Mucosa of rectum (tissue), 2 donors: ENCODE results near the gene RRP36.
A peak's percentile ranks its signal among the peaks of the same experiment; 100 is the strongest.

Experiments used
- H3K27ac ChIP-seq, 2 donors: one replicate each; pipeline ENCODE4 v1.7.0; 2013; ENCODE audit warnings: inconsistent platforms in 2 of 2, low read depth in 2 of 2, low read length in 2 of 2
- H3K27me3 ChIP-seq, 2 donors: one replicate each; pipeline ENCODE4 v1.7.0; 2013; ENCODE audit warnings: low read length in 2 of 2; ENCODE audit not compliant: control insufficient read depth in 2 of 2, insufficient read depth in 2 of 2
- H3K36me3 ChIP-seq, 2 donors: one replicate each; pipeline ENCODE4 v1.7.0; 2013; ENCODE audit warnings: low read length in 2 of 2; ENCODE audit not compliant: control insufficient read depth in 2 of 2, insufficient read depth in 2 of 2
- H3K4me1 ChIP-seq, 2 donors: one replicate each; pipeline ENCODE4 v1.7.0; 2013; ENCODE audit warnings: low read length in 2 of 2, mild to moderate bottlenecking in 1 of 2; ENCODE audit not compliant: control insufficient read depth in 2 of 2, insufficient read depth in 2 of 2
- H3K4me3 ChIP-seq, 2 donors: one replicate each; pipeline ENCODE4 v1.7.0; 2013; ENCODE audit warnings: low read length in 2 of 2
- H3K9ac ChIP-seq, 2 donors: one replicate each; pipeline ENCODE4 v1.7.0; 2013; ENCODE audit warnings: low read length in 2 of 2, low read depth in 1 of 2, mild to moderate bottlenecking in 1 of 2
- H3K9me3 ChIP-seq, 2 donors: one replicate each; pipeline ENCODE4 v1.7.0; 2013; ENCODE audit warnings: low read length in 2 of 2; ENCODE audit not compliant: control insufficient read depth in 2 of 2
- donor health status: healthy.
- donor health status: Normal muscosa, but diverticular disease.

The RRP36 gene

DNA sequence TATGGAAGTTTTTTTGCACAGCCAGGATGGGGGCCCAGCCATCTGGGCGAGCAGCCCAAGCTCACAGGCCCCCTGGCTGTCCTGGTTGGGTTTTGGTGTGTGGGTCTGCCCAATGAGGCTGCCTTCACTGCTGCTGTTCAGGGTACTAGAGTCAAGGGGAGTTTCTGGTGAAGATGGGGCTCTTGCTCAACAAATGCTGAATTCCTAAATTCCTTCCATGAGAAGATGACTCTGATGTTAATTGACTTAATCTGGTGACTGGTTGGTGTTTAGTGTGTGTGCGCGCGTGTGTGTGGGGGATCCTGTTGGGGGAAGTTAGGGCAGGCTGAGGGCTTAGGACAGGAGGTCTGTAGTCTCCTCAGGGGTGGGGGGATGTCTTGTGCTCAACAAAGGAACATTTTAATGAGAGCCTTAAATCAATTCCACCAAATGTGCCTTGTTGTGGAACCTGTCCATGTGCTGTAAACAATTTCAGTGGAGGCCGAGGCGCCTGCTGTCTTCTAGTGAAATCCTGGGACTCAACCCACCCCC is 56.6 kb downstream of the RRP36 start:
- Histone ChIP-seq H3K9me3 (no peaks in the 10 kb centered on the region), H3K27me3 (peaks cover 0 to 3% of the 10 kb centered on the region in 2 donors), H3K4me1 (peaks cover 0 to 8% of the 10 kb centered on the region in 2 donors), H3K36me3 (peaks cover 6 to 10% of the 10 kb centered on the region in 2 donors), H3K27ac (no peak overlapping the region), H3K4me3 (peak overlapping the region in 1 of 2 donors; percentile 66), H3K9ac (no peak overlapping the region)

- Histone ChIP-seq H3K4me1 (peaks cover 0 to 8% of the 10 kb centered on the region in 2 donors), H3K27ac (no peak overlapping the region), H3K27me3 (peaks cover 0 to 3% of the 10 kb centered on the region in 2 donors), H3K36me3 (peaks cover 2 to 5% of the 10 kb centered on the region in 2 donors), H3K9me3 (no peaks in the 10 kb centered on the region), H3K4me3 (no peak overlapping the region), H3K9ac (no peak overlapping the region)
Measured at GRCh38 chr6:43078691-43079090, 57.3 kb downstream of the RRP36 start.
